GM23248 (cell line): ENCODE results near the gene PTPRU.

ENCODE experiments used
- EZH2 ChIP-seq: fragments of 200-600 bp; sonication (generic); IDR thresholded peaks from 2 replicates; pipeline ENCODE4 v1.6.1; 2018; ENCODE audit warnings: antibody characterized with exemption, mild to moderate bottlenecking; ENCODE audit not compliant: insufficient read depth, poor library complexity, severe bottlenecking
- EZH2phosphoT487 ChIP-seq: fragments of 200-600 bp; sonication (generic); IDR thresholded peaks from 2 replicates; pipeline ENCODE4 v1.6.1; 2018; ENCODE audit warnings: antibody characterized with exemption, moderate library complexity, mild to moderate bottlenecking, low read depth; ENCODE audit not compliant: insufficient read depth

DNA sequence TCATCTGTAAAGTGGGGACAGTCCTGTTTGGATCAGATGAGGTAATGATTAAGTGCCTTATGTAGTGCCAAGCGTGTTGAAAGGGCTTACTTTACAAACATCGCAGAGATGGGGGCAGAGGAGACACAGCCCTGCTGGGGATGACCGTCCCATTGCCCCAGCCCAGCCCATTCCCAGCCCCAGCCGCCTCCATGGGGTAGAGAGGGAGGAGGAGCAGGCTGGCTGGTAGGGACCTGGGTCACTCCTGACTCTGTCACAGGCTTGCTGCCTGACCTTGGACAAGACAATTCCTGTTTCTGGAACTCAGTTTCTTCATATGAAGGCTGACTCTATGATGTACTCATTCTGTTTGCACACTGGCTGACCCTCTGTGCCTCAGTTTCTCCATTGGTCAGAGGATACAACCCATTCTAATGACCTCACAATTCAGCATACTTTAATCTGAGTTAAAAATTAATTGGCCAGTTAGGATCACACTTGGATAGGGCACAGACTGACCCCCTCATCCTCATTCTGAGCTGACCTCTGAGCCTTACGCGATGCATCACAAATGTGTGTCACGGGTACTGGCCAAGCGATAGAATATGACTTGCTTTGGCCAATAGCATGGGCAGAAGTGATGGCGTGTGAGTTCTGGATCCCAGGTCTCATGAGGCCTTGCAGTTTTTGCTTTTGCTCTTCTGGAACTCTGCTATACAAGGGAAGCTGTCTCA, 91.1 kb downstream of the PTPRU start:
- no peak for TF ChIP-seq EZH2
- TF ChIP-seq EZH2phosphoT487 = no peak
